HG03139 (cell line): ENCODE data around the gene UTS2.

Experiments
- ATAC-seq: cut with Tn5 transposase; IDR thresholded peaks from one replicate; pipeline ENCODE4 v1.9.1; 2021; ENCODE audit not compliant: unreplicated experiment

UTS2 gene

GRCh38 chr1:7863756-7864328 lies 11.0 kb upstream of the UTS2 start:
- no peak for ATAC-seq

- ATAC-seq, result no peak
These were observed 9.6 kb upstream of the UTS2 start for GRCh38 chr1:7862211-7863060.

GRCh38 chr1:7861452-7861851 lies 8.6 kb upstream of the UTS2 start:
- ATAC-seq, result no peak

DNA sequence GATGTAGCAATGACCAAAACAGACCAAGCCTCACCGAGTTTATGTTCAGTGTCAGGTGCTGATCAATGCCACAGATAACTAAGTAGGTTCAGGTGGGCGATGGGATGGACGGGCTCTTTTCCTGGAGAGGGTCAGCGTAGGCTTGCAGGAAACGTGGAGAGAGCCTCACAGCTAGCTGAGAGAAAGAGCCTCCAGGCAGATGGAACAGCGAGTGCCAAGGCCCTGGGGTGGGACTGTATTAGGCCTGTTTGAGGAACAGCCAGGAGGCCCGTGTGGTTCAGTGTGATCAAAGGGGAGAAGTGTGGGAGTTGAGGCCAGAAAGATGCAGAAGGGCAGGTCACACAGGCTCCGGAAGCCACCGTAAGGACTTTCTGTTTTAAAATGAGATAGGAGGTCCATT lies 7.3 kb upstream of the UTS2 start:
- ATAC-seq, result no peak

DNA sequence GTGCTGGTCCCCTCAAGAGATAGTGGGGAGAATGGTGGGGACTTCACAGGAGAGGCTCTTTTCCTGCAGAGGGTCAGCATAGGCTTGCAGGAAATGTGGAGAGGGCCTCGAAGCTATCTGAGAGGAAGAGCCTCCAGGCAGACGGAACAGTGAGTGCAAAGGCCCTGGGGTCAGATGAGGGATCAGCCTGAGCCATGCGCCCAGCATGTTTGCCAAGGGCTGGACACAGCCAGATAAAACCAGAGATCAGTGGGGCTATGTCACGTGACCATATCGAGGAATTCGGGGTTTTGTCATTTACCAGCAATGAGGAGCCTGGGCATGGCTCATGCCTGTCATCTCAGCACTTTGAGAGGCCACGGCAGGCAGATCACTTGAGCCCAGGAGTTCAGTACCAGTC lies 6.5 kb upstream of the UTS2 start:
- no peak for ATAC-seq

DNA sequence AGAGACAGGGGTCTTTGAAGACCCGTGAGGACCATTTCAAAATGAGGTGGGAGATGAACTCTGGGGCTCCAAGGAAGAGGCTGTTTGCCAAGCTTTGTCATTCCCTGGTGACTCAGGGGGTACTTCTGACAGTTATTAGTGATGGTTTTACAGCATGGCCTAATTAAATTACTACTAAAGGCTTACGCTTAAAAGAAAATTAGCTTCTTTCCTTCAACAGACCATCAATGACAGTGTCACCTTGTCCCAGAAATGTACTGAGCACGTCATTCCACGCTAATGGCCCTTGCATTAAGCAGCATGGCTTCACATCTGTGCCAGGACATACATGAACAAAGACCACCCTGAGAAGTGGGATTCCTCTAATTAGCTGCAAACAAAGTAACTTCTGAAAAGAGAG lies 5.1 kb upstream of the UTS2 start:
- no peak for ATAC-seq

- no peak for ATAC-seq
These were observed 4.1 kb upstream of the UTS2 start for GRCh38 chr1:7857000-7857399.

DNA sequence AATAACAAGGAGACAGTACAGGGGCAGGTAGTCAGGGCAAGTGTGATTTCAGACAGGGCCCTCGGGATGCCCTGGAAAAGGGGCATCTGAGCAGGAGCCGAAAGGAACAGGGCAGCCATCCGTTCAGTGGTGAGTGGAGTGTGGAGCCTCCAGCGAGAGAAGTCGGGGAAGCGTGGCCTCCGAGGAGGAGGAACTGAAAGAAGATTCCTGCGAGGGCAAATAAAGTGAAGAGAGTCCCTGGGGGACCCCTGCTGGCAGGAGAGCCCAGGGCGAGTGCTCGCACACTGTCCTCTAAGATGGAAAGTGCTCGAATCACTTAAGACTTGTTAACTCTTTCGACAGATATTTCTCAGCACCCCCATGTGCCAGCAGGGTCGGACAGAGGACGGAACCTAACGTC lies 3.5 kb upstream of the UTS2 start:
- ATAC-seq, result no peak

DNA sequence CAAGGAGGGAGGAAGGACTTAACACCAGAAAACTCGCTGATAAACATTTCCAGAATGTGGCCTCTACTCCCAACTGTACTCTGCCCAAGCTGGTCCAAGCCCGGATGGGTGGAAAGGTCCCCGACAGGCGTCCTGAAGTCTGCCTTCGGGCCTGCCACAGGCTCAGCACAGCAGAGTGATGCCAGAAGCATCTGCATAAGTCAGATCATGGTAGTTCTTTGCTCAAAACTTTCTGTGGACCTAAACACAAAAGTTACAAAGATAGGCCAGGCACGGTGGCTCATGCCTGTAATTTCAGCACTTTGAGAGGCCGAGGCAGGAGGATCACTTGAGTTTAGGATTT lies 790 bp upstream of the UTS2 start:
- ATAC-seq, result no peak

DNA sequence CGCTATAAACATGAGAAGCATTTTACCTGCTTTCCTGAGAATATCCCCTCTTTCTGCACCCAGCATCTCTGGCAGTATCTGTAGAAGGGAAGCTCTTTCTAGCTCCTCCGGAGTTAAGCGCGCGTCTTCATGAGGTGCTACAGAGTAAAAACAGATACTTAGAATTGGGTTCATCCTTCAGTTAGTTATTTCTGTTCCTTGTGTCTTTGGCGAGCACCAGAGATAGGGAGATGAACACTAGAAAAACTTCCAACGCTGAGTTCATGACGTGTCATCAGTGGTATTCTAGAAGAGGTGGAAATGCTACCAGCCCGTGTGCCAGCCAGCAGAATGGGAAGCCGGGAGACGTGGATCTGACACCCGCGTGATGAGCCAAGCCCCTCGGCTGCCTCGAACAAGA lies 2.1 kb downstream of the UTS2 start:
- no peak for ATAC-seq

DNA sequence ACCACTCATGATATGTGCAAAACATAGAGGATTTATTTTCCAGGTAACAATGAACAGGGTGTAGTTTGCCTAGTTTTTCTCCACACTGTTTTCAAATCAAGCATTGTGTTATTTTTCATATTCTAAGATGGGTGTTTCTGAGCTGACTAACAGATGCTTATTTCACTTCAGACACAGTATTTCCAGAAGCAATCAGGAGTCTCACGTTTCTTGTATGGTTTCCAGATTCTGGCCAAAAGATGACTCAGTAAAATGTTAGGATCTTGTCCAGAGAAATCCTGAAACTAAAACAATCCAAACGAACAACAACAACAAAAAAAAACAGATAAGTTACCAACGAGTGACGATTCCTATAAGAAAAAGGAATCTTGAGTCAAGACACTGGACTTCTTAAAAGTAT lies 5.3 kb downstream of the UTS2 start:
- ATAC-seq, result no peak

DNA sequence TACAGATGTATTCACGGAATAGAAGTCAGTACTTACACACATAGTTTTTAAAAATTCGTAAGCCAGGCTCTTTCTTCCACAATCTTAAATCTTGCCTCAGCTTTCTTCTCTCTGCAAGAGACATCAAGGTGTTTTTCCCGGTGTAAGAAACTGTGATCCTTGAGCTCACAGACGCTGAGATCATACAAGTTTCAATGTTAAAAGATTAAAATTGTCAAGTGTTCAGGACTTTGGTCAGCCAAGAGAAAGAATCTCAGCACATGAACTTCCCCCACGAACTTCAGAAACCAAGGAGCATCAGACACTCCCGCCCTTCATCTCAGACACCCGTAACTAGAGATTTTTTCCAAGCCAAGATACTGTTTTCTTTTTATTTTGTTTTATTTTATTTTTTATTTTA lies 6.2 kb downstream of the UTS2 start:
- ATAC-seq, result no peak

GRCh38 chr1:7845761-7846160 lies 7.1 kb downstream of the UTS2 start:
- ATAC-seq, result no peak

- ATAC-seq, result no peak
These were observed 10.3 kb downstream of the UTS2 start for GRCh38 chr1:7842517-7842916.

GRCh38 chr1:7839526-7839925 lies 13.3 kb downstream of the UTS2 start:
- no peak for ATAC-seq

GRCh38 chr1:7838714-7839113 lies 14.2 kb downstream of the UTS2 start:
- ATAC-seq, result no peak

DNA sequence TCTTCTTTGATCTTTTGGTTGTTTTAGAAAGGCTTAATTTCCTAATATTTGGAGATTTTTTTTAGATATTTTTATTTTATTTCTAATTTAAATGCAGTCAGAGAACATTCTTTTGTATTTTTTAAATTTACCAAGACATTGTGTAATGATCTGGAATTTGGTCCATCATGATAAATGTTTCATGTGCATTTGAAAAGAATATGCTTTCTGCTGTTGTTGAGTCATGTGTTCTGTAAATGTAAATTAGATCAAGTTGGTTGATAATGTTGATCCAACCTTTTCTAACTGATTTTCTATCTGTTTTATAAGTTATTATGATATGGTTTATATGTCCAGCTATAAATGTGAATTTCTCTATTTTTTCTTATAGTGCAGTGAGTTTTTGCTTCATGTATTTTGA lies 19.8 kb downstream of the UTS2 start:
- ATAC-seq, result no peak

- ATAC-seq, result no peak
These were observed 21.4 kb downstream of the UTS2 start for GRCh38 chr1:7831458-7831857.

DNA sequence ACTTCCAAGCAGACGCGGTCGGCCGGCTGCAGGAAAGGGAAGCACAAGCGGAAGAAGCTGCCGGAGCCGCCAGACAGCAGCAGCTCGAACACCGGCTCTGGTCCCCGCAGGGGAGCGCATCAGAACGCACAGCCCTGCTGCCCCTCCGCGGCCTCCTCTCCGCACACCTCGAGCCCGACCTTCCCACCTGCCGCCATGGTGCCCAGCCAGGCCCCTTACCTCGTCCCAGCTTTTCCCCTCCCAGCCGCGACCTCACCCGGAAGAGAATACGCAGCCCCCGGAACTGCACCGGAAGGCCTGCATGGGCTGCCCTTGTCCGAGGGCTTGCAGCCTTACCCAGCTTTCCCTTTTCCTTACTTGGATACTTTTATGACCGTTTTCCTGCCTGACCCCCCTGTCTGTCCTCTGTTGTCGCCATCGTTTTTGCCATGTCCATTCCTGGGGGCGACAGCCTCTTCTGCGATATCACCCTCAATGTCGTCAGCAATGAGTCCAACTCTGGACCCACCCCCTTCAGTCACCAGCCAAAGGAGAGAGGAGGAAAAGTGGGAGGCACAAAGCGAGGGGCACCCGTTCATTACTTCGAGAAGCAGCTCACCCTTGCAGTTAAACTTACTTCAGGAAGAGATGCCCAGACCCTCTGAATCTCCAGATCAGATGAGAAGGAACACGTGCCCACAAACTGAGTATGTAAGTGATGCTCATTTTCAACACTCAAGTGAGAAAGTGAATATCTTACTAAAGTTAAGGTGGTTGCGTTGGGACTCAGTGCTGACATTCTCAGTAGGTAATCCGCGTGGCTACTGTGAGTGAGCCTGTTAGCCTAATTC lies 25.5 kb downstream of the UTS2 start:
- ATAC-seq, result no peak

GRCh38 chr1:7826363-7826762 lies 26.5 kb downstream of the UTS2 start:
- no peak for ATAC-seq

DNA sequence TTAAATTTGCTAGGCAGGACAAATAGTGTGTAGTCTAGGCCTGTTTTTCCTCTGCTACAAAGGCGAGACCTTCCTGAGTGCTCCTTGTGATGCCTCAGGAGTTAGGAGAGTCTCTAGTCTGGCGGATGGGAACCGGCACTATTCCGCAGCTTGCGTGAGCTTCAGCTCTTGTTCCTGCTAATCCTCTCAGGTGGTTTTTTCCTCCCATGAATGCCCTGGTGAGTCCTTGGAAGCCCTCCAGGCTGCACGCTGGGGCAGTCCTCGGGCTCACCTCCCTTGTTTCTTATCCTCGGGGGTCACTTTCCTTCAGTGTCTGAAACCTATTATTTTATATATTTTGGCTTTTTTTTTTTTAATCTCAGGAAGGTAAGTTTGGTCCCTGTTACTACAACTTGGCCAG lies 28.2 kb downstream of the UTS2 start:
- no peak for ATAC-seq

DNA sequence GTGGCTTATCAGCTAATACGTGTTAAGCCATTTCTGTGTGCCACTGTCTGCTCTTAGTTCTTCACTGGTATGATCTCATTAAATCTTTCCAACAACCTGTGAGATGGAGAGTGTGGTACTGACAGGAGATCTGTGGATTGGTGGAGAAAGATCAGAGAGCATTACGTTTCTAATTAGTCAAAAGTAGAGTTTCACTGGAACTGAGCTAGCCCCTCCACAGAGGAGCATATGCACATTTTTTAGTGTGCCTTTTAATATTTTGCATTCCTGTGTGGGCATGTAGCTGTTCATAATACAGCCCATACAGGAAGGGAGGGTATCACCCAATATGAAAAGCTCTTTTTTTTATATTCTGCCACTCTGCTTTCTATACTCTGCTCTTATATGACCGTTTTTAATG lies 31.6 kb downstream of the UTS2 start:
- ATAC-seq, result no peak
